HG02798 (cell line): Measurements from ENCODE around the gene IQSEC3.
"Not testable (repeated sequence)": the region's sequence is repeated elsewhere in the genome, so short reads cannot be mapped to it uniquely, and the experiment has no call there.

Experiments used
- ATAC-seq: cut with Tn5 transposase; IDR thresholded peaks from one replicate; pipeline ENCODE4 v1.9.1; 2021; ENCODE audit warnings: mild to moderate bottlenecking; ENCODE audit not compliant: unreplicated experiment, poor library complexity

The IQSEC3 gene

DNA sequence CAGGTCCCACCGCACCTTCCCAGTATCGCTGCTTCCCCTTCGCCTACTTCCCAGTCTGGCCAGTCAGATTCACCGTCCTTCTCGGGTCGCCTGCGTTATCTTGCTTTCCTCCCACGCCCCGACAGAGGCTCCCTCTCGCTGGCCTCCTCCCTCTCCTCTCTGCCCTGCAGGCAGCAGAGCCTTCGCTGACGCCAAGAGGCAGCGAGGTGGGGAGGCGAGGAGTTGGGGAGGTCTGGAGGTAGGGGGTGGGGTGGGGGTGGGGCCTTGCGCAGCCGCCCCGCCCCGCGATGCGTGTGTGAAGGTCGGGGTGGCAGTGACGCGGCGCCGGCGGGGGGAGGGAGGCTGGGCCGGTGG is at the start of gene IQSEC3:
Gene IQSEC3 (plus strand): TSS at position 340 of the 354 bp plus-strand sequence. CDS start 116 bp downstream, outside the sequence.
- ATAC-seq: not testable (repeated sequence)

DNA sequence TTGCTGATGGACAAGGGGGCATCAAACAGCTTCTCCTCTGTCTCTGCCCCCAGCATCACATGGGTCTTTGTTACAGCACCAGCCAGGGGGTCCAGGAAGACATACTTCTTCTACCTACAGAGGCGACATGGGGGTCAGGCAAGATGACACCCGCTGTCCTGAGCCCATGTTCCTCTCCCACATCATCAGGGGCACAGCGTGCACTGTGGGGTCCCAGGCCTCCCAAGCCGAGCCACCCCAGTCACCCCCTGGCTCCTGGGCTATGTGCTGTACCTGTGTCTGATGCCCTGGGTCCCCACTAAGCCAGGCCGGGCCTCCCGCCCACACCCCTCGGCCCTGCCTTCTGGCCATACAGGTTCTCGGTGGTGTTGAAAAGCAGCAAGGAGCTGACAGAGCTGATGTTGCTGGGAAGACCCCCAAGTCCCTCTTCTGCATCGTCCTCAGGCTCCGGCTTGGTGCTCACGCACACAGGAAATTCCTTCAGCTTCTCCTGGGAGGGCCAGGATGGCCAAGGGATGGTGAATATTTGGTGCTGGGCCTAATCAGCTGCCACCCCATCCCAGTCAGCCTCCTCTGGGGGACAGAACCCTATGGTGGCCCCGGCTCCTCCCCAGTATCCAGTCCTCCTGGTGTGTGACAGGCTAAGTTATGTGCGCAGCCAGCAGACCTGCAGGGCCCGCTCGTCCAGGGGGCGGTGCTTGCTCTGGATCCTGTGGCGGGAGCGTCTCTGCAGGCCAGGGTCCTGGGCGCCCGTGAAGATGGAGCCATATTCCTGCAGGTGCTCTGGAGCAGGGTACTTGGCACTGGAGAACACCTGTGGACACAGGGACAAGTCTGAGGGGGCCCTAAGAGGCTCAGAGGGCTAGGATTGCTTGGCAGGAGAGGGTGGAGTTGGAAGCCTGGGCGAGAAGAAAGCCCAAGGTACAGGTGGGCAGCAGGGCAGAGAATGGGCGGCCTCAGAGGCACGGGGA is 48.9 kb upstream of the IQSEC3 start:
- ATAC-seq: not testable (repeated sequence)

DNA sequence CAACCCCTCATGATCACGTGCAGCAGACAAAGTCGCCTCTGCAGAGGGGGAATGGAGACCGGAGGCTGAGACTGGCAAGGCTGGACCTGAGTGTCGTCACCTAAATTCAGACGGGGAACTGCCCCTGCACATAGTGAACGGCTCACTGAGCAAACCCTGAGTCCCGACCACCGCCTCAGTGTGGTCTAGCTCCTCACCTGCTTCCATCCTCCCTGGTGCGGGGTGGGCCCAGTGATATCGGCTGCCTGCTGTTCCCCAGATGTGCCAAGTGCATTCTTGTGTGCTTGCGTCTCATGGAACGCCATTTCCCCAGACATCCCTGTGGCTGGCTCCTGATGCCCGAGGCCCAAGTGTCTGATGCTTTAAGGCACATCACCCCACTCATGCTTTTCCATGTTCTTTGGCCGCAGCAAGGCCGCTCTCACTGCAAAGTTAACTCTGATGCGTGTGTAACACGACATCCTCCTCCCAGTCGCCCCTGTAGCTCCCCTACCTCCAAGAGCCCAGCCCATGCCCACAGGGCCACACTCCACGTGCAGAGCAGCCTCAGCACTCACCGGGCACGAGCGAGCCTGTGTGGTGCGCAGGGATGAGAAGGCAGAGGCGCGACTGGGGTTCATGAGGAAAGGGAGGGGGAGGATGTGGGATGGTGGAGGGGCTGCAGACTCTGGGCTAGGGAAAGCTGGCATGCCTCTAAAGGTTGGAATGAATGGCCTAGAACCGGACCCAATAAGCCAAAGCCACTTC is 47.6 kb upstream of the IQSEC3 start:
- ATAC-seq: not testable (repeated sequence)

DNA sequence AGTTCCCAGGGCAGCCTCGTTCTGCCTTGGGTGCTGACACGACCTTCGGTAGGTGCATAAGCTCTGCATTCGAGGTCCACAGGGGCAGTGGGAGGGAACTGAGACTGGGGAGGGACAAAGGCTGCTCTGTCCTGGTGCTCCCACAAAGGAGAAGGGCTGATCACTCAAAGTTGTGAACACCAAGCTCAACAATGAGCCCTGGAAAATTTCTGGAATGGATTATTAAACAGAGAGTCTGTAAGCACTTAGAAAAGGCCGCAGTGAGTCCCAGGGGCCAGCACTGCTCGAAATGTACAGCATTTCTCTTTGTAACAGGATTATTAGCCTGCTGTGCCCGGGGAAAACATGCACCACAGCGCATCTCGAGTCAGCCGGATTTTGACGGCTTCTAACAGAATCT is 46.7 kb upstream of the IQSEC3 start:
- ATAC-seq: not testable (repeated sequence)

DNA sequence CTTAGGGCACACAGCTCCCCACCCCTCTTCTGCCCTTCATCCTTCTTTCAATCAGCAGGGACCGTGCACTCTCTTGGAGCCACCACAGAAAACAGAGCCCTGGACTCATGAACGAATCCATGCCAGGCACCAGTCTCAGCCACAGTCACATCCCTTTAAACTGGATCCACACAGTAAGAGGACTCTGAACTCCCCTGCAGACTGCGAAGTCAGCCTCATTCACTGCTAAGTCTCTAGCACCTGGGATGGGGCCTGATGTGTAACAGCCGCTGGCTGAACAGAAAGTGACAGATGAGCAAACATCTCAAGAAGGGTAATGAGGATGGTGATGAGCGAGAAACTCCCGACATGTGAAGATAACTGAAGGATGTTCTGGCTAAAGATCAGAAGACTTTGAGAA is 45.8 kb upstream of the IQSEC3 start:
- peak; percentile 16 for ATAC-seq

DNA sequence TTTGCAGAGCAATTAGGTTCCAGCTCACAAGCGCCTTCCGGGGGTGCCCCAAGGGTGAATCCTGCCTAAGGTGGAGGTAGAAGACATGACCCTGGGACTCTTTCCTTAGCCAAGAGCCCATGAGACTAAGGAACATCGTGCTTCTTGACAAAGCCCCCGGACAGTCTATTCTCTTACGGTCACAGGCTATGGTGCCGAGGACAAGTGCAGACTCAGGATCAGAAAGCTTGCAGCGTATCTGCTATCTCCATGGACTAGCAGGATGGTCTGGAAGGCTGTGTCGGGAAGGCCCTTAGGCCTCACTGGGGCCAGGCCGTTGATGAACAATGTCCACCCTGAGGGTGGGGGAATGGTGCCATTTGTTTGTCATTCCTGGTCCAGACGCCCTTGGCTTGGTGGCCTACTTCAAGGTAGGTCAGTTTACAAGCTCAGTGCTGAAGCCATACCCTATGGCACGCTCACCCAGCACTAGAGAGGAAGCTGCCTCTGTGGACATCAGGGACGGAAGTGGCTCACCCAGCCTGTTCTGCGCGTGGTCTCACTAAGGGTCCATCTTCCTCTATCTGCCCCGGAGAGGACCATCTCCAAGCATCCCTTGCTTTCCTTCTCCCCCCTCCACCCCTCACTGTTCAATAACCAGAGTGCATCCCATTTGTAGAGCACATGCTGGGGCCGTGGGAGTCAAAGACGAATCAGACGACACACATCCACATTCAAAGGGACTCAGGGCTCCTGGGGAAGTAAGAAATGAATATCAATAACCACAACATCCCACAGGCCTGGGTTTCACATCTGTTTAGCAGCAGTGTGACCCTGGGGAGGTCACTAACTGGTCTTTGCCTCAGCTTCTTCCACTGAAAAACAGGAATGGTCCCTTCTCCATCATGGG is 45.0 kb upstream of the IQSEC3 start:
- peak; percentile 89 for ATAC-seq

DNA sequence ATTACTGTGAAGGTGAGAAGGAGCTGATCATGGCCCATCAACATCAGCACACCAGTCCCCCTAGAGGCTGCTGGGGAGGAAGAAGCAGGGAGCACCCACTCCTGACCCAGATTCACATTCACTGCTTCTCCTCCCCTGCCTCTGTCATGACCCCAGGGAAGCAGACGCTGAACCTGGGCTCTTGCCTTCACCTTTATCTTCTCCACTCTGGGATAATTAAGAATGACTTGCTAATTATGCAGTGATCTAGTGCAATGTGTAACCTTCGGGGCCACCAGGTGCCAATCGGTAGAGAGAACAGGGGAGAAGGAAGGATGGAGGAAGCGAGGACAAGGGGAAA is 44.4 kb upstream of the IQSEC3 start:
- no peak for ATAC-seq

DNA sequence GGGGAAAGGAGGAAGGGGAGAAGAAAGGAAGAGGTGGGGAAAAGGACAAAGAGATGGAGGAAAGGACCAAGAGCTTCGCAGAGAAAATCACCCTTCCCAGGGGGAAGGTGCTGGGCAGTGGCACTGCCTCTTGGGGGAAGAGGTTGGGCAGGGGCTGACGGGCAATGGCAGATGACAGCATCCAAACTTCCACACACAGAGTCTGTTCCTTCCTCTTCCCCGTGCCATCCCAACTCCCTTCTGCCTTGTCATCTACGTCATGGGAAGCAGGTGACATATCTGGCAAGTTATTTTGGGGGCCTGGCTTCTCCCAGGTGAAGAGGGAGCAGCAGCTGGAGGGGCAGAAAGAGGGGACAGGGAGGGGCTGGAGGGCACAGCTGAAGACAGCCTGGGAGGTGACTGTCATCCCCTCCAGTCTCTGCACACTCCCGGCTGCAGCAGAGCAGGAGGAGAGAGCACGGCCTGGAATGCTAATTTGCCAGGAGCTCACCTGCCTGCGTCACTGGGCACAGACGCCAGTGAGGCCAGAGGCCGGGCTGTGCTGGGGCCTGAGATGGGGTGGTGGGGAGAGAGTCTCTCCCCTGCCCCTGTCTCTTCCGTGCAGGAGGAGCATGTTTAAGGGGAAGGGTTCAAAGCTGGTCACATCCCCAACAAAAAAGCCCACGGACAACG is 43.9 kb upstream of the IQSEC3 start:
- peak; percentile 13 for ATAC-seq

DNA sequence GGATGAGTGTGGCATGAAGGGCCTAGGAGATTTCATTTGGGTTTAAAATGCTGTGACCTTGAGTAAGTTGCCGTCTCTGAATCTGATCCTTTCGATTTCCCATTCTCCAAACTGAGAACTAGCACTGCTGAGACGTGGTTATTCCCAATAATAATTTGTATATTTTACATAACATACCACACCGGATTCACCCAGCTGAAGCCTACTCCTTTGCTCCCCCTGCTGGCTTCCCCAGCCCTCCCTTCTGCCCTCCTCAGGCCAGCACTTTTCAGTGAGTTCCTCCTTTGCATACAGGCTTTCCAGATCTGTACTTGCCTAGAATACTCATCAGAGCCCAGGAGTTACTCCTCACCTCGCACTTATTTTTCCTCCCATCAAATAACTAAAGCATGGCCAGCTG is 38.7 kb upstream of the IQSEC3 start:
- not testable (repeated sequence) for ATAC-seq

DNA sequence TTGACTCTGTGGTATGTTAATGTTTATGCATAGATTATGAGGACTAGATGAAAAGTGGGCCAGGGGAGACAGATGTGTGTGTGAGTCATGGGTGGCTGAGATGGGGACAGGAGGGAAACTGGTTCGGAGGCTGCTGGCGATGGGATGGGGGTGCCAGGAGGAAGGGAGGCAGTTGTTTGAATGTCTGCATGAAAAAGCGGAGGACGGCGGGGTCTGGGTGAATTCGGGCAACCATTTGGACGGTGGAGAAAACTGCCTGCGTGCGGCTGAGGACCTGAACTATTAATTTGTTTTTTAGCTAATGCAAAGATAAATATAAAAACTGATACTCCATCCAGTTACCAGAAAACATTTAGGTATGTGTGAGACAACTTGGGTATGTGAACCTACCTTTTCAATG is 27.8 kb upstream of the IQSEC3 start:
- not testable (repeated sequence) for ATAC-seq

DNA sequence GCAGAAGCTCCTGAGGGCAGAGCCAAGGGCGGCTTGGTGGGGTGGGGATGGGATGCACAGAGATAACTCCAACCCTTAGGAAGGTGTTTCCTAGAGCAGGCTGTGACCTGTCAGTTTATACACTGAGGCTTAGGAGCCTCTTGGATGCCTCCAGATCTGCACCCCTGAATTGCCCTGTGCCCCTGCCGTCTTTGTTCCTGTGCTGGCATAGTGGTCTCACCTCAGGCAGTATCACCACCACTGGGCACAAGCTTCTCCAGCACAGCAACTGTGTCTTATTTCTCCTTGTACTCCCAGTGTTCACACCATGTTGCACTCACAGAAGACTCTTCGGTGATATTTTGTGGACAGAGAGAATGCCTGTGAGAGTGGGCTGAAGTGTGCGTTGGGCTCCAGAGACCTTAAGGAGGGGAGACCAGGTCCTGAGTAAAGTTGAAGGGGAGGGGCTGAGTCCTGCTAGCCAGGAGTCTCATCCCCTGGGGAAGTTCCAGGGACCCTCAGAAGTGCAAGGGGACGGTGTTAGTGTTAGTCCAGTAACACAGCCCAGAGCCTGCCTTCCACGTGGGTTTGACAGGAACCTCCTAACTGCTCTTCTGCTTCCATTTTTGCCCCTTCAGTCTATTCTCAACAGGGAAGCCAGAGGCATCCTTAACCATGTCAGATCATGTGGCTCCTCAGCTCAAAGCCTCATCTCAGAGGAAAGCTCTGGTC is 26.9 kb upstream of the IQSEC3 start:
- ATAC-seq: not testable (repeated sequence)

DNA sequence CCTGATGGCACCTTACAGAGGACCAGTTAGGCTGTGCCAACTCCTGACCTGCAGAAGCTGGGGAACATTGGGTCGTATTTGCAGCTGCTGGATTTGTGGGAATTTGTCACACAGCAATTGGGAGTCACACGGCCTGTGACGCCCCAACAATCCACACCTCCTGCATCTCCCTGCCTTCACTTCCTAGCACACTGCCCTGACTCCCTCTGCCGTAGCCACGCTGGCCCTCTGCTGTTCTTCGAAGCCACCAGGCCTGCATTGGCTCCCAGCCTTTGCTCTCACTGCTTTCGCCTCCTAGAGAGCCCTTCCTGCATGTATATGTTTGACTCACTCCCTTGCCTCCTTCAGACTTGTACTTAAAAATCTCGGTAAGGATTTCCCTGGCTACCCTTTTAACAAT is 22.2 kb upstream of the IQSEC3 start:
- not testable (repeated sequence) for ATAC-seq

DNA sequence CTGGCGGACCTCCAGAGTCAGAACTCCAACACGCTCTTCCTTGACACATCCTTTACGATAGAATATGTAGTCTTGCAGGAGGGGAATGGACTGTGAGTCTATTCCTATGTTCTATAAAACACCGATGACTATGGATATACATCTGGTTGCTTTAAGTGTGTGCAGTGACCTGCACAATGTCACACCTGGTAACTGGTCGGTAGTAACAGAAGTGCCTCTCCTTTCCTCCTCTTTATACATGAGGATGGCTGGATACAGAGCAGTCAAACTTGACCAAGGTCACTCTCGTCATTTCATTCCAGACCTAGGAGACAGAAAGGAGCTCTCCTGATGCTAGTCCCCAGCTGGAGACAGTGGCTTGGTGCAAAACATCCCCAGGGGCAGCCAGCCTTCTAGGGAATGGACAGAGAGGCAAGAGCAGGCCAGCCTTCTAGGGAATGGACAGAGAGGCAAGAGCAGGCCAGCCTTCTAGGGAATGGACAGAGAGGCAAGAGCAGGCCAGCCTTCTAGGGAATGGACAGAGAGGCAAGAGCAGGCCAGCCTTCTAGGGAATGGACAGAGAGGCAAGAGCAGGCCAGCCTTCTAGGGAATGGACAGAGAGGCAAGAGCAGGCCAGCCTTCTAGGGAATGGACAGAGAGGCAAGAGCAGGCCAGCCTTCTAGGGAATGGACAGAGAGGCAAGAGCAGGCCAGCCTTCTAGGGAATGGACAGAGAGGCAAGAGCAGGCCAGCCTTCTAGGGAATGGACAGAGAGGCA is 21.2 kb upstream of the IQSEC3 start:
- ATAC-seq: not testable (repeated sequence)

DNA sequence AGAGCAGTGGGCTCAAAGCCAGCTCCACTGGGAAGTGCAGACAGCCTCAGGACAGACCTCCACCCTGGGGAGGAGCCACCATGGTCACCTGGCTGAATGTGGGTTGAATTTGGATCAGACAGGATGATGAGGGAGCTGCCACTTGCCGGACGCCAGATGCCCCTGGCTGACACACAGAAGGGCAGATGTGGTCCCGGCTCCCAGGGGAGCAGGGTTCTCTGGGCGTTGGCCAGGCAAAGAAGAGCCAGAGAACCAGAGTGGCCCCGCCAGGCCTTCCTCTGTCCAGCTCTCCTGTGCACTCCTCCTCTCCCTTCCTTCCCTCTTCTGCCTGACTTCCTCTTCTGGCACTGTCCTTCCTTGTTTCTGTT is 20.6 kb upstream of the IQSEC3 start:
- ATAC-seq: not testable (repeated sequence)

DNA sequence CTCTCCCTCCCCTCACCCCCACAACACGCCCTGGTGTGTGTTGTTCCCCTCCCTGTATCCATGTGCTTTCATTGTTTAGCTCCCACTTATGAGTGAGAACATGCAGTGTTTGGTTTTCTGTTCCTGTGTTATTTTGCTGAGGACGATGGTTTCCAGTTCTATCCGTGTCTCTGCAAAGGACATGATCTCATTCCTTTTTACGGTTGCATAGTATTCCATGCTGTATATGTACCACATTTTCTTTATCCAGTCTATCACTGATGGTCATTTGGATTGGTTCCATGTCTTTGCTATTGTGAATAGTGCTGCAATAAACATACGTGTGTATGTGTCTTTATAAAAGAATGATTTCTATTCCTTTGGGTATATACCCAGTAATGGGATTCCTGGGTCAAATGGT is 20.0 kb upstream of the IQSEC3 start:
- not testable (repeated sequence) for ATAC-seq

DNA sequence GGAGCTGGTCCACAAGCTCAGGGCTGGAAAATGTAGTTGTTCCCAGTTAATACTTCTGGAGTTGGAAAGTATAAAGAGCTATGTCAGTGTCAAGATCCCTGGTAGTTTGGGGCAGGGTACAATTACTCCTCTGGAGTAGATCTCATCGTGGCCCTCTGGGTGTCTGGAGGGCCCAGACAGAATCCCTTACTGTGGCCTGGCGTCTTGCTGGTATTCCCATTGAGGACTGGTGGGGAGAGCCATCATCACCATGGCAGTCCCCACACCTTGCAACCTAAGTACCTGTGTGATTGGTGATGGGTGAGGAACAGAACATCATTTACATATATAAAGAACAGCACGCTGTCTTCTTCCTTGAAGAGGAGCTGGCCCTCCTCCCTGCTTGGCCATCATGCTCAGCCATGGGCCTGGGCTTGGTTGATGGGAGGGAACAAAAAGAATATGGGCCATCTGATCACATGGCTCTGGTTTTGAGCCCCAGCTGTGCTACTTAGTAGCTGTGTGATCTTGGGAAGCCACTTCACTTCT is 18.8 kb upstream of the IQSEC3 start:
- ATAC-seq: not testable (repeated sequence)

DNA sequence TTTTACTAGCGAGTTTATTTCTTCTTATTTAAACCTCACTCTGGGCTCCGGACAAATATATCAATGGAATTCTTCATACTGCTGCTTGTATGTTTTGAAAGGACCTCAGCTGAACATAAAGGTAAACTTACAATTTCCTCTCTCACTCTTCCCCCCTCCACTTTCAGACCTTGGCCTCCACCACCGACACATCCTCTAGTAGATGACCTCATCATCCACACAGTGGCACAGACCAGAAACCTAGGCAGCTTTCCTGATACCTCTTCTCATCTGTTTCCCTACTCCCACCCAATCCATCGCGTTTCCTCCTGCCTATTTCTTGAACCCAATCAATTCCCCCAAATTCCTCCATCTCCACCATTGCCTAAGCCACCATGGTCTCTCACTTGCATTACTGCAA is 17.4 kb upstream of the IQSEC3 start:
- ATAC-seq: not testable (repeated sequence)

DNA sequence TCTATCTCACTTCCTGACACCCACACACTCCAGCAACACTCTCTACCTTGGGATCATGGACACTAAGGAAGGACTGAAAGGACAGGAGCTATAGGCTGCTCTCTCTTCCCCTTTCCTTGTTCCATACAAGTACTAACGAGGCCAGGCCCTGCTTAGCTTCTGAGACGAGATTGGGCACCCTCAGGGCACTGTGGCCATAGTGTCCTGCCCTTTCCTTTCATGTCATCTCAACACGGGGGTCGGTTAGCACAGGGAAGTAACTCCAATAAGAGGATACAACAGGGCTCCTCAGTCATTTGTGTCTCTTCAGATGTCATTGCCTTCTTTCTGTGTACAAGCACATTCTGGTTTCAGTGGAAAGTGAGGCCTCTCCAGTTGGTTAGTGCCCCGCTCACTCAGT is 15.5 kb upstream of the IQSEC3 start:
- not testable (repeated sequence) for ATAC-seq
